ENCODE data around the gene DOCK9.

DNA sequence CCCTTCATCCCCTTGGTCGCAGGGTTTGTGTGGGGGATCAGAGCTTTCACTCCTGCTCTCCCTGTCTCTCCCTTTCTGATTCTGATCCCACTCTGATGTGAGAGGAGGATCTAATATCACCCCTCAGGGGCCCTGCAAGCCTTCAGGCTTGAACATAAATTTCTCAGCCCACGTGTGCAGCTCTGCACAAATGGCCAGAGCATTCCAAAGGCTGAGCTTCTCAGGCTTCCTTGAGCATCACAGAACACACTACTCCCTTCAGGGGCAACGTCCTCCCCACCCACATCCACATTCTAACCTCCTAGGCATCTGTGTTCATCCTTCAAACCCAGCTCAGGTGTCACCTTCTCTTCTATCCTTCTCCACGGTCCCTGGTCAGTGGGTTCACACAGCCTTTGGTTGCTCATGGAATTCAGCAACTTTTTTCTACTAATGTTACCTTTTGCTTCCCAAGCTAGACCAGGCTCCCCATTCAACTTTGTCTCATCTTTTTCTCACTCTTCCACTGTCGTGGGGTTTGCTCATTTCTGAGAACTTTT is 24.4 kb upstream of the DOCK9 start:
- TF ChIP-seq CTCF (IDR thresholded peaks at IDR 0.05; ENCODE audit: low read length), result no peak
- no peak for TF ChIP-seq EZH2 (optimal IDR thresholded peaks at IDR 0.05; ENCODE audit: low read depth, low read length)
